Activated CD4-positive, alpha-beta T cell treated with anti-CD3 and anti-CD28 coated beads for 36 hours (primary cell): Measurements from ENCODE around the gene PIGK. TPM values are rescaled to one million over a fixed set of nuclear protein-coding genes. Genes with fewer than 3 reads are reported as not detected.

Source experiments
- ATAC-seq: fragments of 200-7000 bp; cut with Tn5 transposase; one replicate; pipeline ENCODE4 v1.10.0; 2021; ENCODE audit warnings: mild to moderate bottlenecking, moderate library complexity
- CTCF ChIA-PET: fragments of 350-600 bp; sonication (Branson Sonifier 250); formaldehyde crosslinking; loops from one replicate; lab custom pipeline; 2021; ENCODE audit warnings: antibody characterized with exemption; lab: Charles Lee
- POLR2A ChIA-PET: fragments of 350-600 bp; sonication (Branson Sonifier 250); formaldehyde crosslinking; loops from one replicate; lab custom pipeline; 2021; ENCODE audit warnings: antibody characterized with exemption, inconsistent platforms; lab: Charles Lee
- DNase-seq: peaks from one replicate; pipeline ENCODE4 v3.0.0-alpha.2; 2020
- H3K27ac Mint-ChIP-seq: one replicate; pipeline ENCODE4 v1.8.0; 2021; ENCODE audit warnings: mixed read lengths
- H3K27me3 Mint-ChIP-seq: one replicate; pipeline ENCODE4 v1.8.0; 2021; ENCODE audit warnings: mixed read lengths
- H3K36me3 Mint-ChIP-seq: one replicate; pipeline ENCODE4 v1.8.0; 2021; ENCODE audit warnings: low read depth, mixed read lengths
- H3K4me1 Mint-ChIP-seq: one replicate; pipeline ENCODE4 v1.8.0; 2021; ENCODE audit warnings: mixed read lengths
- H3K4me3 Mint-ChIP-seq: one replicate; pipeline ENCODE4 v1.8.0; 2021; ENCODE audit warnings: mild to moderate bottlenecking, moderate library complexity, mixed read lengths
- H3K9me3 Mint-ChIP-seq: one replicate; pipeline ENCODE4 v1.8.0; 2021; ENCODE audit warnings: low read depth, mixed read lengths
- intact Hi-C, 2 experiments: fragments of 100-400 bp; cut with DNase I in 1 of 2; cut with micrococcal nuclease in 1 of 2; formaldehyde crosslinking; loops; one replicate each; pipeline versions ENCODE4 v1.14.2 to v1.15.1; 2022 to 2024; cut with DNase I, micrococcal nuclease
- total RNA-seq, 2 experiments: library from RNA; stranded (reverse); gene quantifications; one replicate each; pipeline ENCODE4 v1.2.3, GENCODE V29; 2021

Gene PIGK
- total RNA-seq, 2 experiments from 2014 or later, result 19.3 to 19.7 TPM

GRCh38 chr1:77060000-77060399, 159.2 kb downstream of the PIGK start:
- POLR2A ChIA-PET, result no interaction called here
- Mint-ChIP-seq H3K4me1 (no peaks in the 10 kb centered on the region), H3K9me3 (no peaks in the 10 kb centered on the region), H3K36me3 (no peaks in the 10 kb centered on the region), H3K27ac (no peak overlapping the region), H3K27me3 (no peaks in the 10 kb centered on the region), H3K4me3 (no peak overlapping the region)
- no peak for ATAC-seq
- DNase-seq, result no peak
- CTCF ChIA-PET, result no interaction called here
- intact Hi-C loops, result no loop called here

GRCh38 chr1:77057994-77058585, 161.1 kb downstream of the PIGK start:
- Mint-ChIP-seq H3K27ac (no peak overlapping the region), H3K36me3 (no peaks in the 10 kb centered on the region), H3K4me3 (no peak overlapping the region), H3K4me1 (no peaks in the 10 kb centered on the region), H3K9me3 (no peaks in the 10 kb centered on the region), H3K27me3 (no peaks in the 10 kb centered on the region)
- intact Hi-C loops, result no loop called here
- POLR2A ChIA-PET, result no interaction called here
- DNase-seq, result no peak
- no peak for ATAC-seq
- CTCF ChIA-PET, result interaction anchor here (1.2 to 1.3 kb wide), 2 partner anchors 30 to 63 kb away, joined by 3 read pairs; no protein-coding TSS in a partner anchor

- ChIA-PET CTCF (no interaction called here), POLR2A (no interaction called here)
- ATAC-seq (no peak), DNase-seq (no peak)
- Mint-ChIP-seq H3K4me1 (no peaks in the 10 kb centered on the region), H3K9me3 (no peaks in the 10 kb centered on the region), H3K4me3 (no peak overlapping the region), H3K27ac (no peak overlapping the region), H3K36me3 (no peaks in the 10 kb centered on the region), H3K27me3 (no peaks in the 10 kb centered on the region)
- intact Hi-C loops, result no loop called here
These were observed 162.7 kb downstream of the PIGK start for GRCh38 chr1:77056525-77056924.

- Mint-ChIP-seq H3K4me3 (no peak overlapping the region), H3K27ac (no peak overlapping the region), H3K9me3 (no peaks in the 10 kb centered on the region), H3K36me3 (no peaks in the 10 kb centered on the region), H3K27me3 (no peaks in the 10 kb centered on the region), H3K4me1 (peaks cover 17% of the 10 kb centered on the region)
- DNase-seq (no peak), ATAC-seq (no peak)
- ChIA-PET POLR2A (no interaction called here), CTCF (no interaction called here)
- intact Hi-C loops, result no loop called here
These were observed 167.8 kb downstream of the PIGK start for GRCh38 chr1:77051425-77051824.

- Mint-ChIP-seq H3K27me3 (no peaks in the 10 kb centered on the region), H3K9me3 (no peaks in the 10 kb centered on the region), H3K27ac (no peak overlapping the region), H3K36me3 (no peaks in the 10 kb centered on the region), H3K4me3 (no peak overlapping the region), H3K4me1 (peaks cover 19% of the 10 kb centered on the region)
- POLR2A ChIA-PET, result no interaction called here
- no peak for DNase-seq
- no peak for ATAC-seq
- intact Hi-C loops, result no loop called here
- CTCF ChIA-PET, result interaction anchor here (1.2 kb wide), 1 partner anchor 78 kb away, joined by 3 read pairs; no protein-coding TSS in a partner anchor
These were observed 170.6 kb downstream of the PIGK start for GRCh38 chr1:77048615-77049005.

- Mint-ChIP-seq H3K27me3 (no peaks in the 10 kb centered on the region), H3K27ac (no peak overlapping the region)
- CTCF ChIA-PET, result interaction anchor here (1.2 kb wide), 1 partner anchor 79 kb away, joined by 3 read pairs; no protein-coding TSS in a partner anchor
These were observed 171.1 kb downstream of the PIGK start for GRCh38 chr1:77047978-77048614.

GRCh38 chr1:77047575-77047974, 171.7 kb downstream of the PIGK start:
- Mint-ChIP-seq H3K27ac (no peak overlapping the region), H3K4me3 (no peak overlapping the region), H3K4me1 (peaks cover 19% of the 10 kb centered on the region), H3K36me3 (no peaks in the 10 kb centered on the region), H3K27me3 (no peaks in the 10 kb centered on the region), H3K9me3 (no peaks in the 10 kb centered on the region)
- ChIA-PET POLR2A (no interaction called here), CTCF (interaction anchor here (1.2 kb wide), 1 partner anchor 79 kb away, joined by 3 read pairs; no protein-coding TSS in a partner anchor)
- intact Hi-C loops, result no loop called here
- ATAC-seq (no peak), DNase-seq (no peak)

More at GRCh38 chr1:77047978-77048614, 171.1 kb downstream of the PIGK start:
- intact Hi-C loops, result no loop called here
- Mint-ChIP-seq H3K36me3 (no peaks in the 10 kb centered on the region), H3K4me1 (peaks cover 19% of the 10 kb centered on the region), H3K9me3 (no peaks in the 10 kb centered on the region), H3K4me3 (no peak overlapping the region)
- DNase-seq, result no peak
- ATAC-seq, result no peak
- POLR2A ChIA-PET, result no interaction called here

GRCh38 chr1:77044133-77044849, 174.9 kb downstream of the PIGK start:
- ChIA-PET POLR2A (no interaction called here), CTCF (no interaction called here)
- Mint-ChIP-seq H3K9me3 (no peaks in the 10 kb centered on the region), H3K27ac (no peak overlapping the region), H3K27me3 (peaks cover 2% of the 10 kb centered on the region), H3K4me3 (no peak overlapping the region), H3K4me1 (peaks cover 19% of the 10 kb centered on the region), H3K36me3 (no peaks in the 10 kb centered on the region)
- intact Hi-C loops, result no loop called here
- DNase-seq (peak; percentile 37), ATAC-seq (peak; percentile 95)

- Mint-ChIP-seq H3K9me3 (no peaks in the 10 kb centered on the region), H3K4me3 (no peak overlapping the region), H3K27ac (no peak overlapping the region), H3K27me3 (peaks cover 2% of the 10 kb centered on the region), H3K36me3 (no peaks in the 10 kb centered on the region), H3K4me1 (no peaks in the 10 kb centered on the region)
- ATAC-seq, result no peak
- intact Hi-C loops, result no loop called here
- POLR2A ChIA-PET, result no interaction called here
- DNase-seq, result no peak
- CTCF ChIA-PET, result no interaction called here
These were observed 178.4 kb downstream of the PIGK start for GRCh38 chr1:77040826-77041225.

- CTCF ChIA-PET, result no interaction called here
- POLR2A ChIA-PET, result no interaction called here
- no peak overlapping the region for H3K27ac Mint-ChIP-seq
- intact Hi-C loops, result no loop called here
- ATAC-seq (no peak), DNase-seq (no peak)
- no peaks in the 10 kb centered on the region for H3K9me3 Mint-ChIP-seq
- H3K36me3 Mint-ChIP-seq, result no peaks in the 10 kb centered on the region
- H3K27me3 Mint-ChIP-seq, result peaks cover 2% of the 10 kb centered on the region
- H3K4me3 Mint-ChIP-seq, result no peak overlapping the region
- no peaks in the 10 kb centered on the region for H3K4me1 Mint-ChIP-seq
These were observed 179.5 kb downstream of the PIGK start for GRCh38 chr1:77039739-77040138.

- H3K36me3 Mint-ChIP-seq, result no peaks in the 10 kb centered on the region
- H3K27me3 Mint-ChIP-seq, result peaks cover 3% of the 10 kb centered on the region
- no peaks in the 10 kb centered on the region for H3K4me1 Mint-ChIP-seq
- ATAC-seq, result no peak
- ChIA-PET POLR2A (no interaction called here), CTCF (no interaction called here)
- no peak overlapping the region for H3K4me3 Mint-ChIP-seq
- H3K9me3 Mint-ChIP-seq, result no peaks in the 10 kb centered on the region
- intact Hi-C loops, result no loop called here
- H3K27ac Mint-ChIP-seq, result no peak overlapping the region
- no peak for DNase-seq
These were observed 180.1 kb downstream of the PIGK start for GRCh38 chr1:77039111-77039510.
